Measurements from ENCODE around the gene MACROD1. TPM values are rescaled to one million over a fixed set of nuclear protein-coding genes. Genes with fewer than 3 reads are reported as not detected.

Gene MACROD1
- total RNA-seq, 2 experiments from 2014 or later = 14.4 to 14.6 TPM

GRCh38 chr11:64059339-64060140 lies 106.4 kb downstream of the MACROD1 start:
- H3K36me3 Mint-ChIP-seq (ENCODE audit: low read depth) = no peaks in the 10 kb centered on the region
- no peak overlapping the region for H3K27ac Mint-ChIP-seq
- no peak for DNase-seq
- peaks cover 7% of the 10 kb centered on the region for H3K27me3 Mint-ChIP-seq (ENCODE audit: low read depth)
- no peak for ATAC-seq
- H3K9me3 Mint-ChIP-seq (ENCODE audit: insufficient read depth) = no peaks in the 10 kb centered on the region
- POLR2A ChIA-PET = no interaction called here
- CTCF ChIA-PET = no interaction called here
- no peak overlapping the region for H3K4me3 Mint-ChIP-seq
- peaks cover 8% of the 10 kb centered on the region for H3K4me1 Mint-ChIP-seq (ENCODE audit: low read depth)

GRCh38 chr11:64058494-64058893 lies 107.4 kb downstream of the MACROD1 start:
- H3K27ac Mint-ChIP-seq = no peak overlapping the region
- ChIA-PET CTCF (no interaction called here), POLR2A (no interaction called here)
- ATAC-seq = no peak
- DNase-seq = no peak
- H3K4me3 Mint-ChIP-seq = no peak overlapping the region
- H3K36me3 Mint-ChIP-seq (ENCODE audit: low read depth) = no peaks in the 10 kb centered on the region
- H3K4me1 Mint-ChIP-seq (ENCODE audit: low read depth) = peaks cover 8% of the 10 kb centered on the region
- no peaks in the 10 kb centered on the region for H3K9me3 Mint-ChIP-seq (ENCODE audit: insufficient read depth)
- peaks cover 7% of the 10 kb centered on the region for H3K27me3 Mint-ChIP-seq (ENCODE audit: low read depth)

- ATAC-seq (no peak), DNase-seq (no peak)
- H3K27me3 Mint-ChIP-seq (ENCODE audit: low read depth) = peaks cover 7% of the 10 kb centered on the region
- H3K9me3 Mint-ChIP-seq (ENCODE audit: insufficient read depth) = no peaks in the 10 kb centered on the region
- H3K4me1 Mint-ChIP-seq (ENCODE audit: low read depth) = peaks cover 8% of the 10 kb centered on the region
- no peak overlapping the region for H3K4me3 Mint-ChIP-seq
- CTCF ChIA-PET = no interaction called here
- H3K27ac Mint-ChIP-seq = no peak overlapping the region
- H3K36me3 Mint-ChIP-seq (ENCODE audit: low read depth) = no peaks in the 10 kb centered on the region
- POLR2A ChIA-PET = no interaction called here
Measured at GRCh38 chr11:64057890-64058289, 108.0 kb downstream of the MACROD1 start.

- ChIA-PET CTCF (no interaction called here), POLR2A (no interaction called here)
- Mint-ChIP-seq H3K36me3 (ENCODE audit: low read depth) (no peaks in the 10 kb centered on the region), H3K4me3 (no peak overlapping the region), H3K27ac (no peak overlapping the region), H3K4me1 (ENCODE audit: low read depth) (peaks cover 8% of the 10 kb centered on the region), H3K9me3 (ENCODE audit: insufficient read depth) (no peaks in the 10 kb centered on the region), H3K27me3 (ENCODE audit: low read depth) (peaks cover 3% of the 10 kb centered on the region)
- DNase-seq (no peak), ATAC-seq (no peak)
Measured at GRCh38 chr11:64056861-64057260, 109.1 kb downstream of the MACROD1 start.

GRCh38 chr11:64056213-64056785 lies 109.6 kb downstream of the MACROD1 start:
- DNase-seq = no peak
- H3K27me3 Mint-ChIP-seq (ENCODE audit: low read depth) = peaks cover 3% of the 10 kb centered on the region
- no peak overlapping the region for H3K4me3 Mint-ChIP-seq
- ChIA-PET CTCF (interaction anchor here (0.9 kb wide), 1 partner anchor 56 kb away, joined by 3 read pairs; no protein-coding TSS in a partner anchor), POLR2A (interaction anchor here (0.7 kb wide), 1 partner anchor 90 kb away, joined by 3 read pairs; no protein-coding TSS in a partner anchor)
- ATAC-seq = no peak
- no peak overlapping the region for H3K27ac Mint-ChIP-seq
- H3K9me3 Mint-ChIP-seq (ENCODE audit: insufficient read depth) = no peaks in the 10 kb centered on the region
- peaks cover 7% of the 10 kb centered on the region for H3K4me1 Mint-ChIP-seq (ENCODE audit: low read depth)
- no peaks in the 10 kb centered on the region for H3K36me3 Mint-ChIP-seq (ENCODE audit: low read depth)

GRCh38 chr11:64055077-64055476 lies 110.8 kb downstream of the MACROD1 start:
- no peak for ATAC-seq
- Mint-ChIP-seq H3K27ac (no peak overlapping the region), H3K4me3 (no peak overlapping the region), H3K27me3 (ENCODE audit: low read depth) (no peaks in the 10 kb centered on the region), H3K36me3 (ENCODE audit: low read depth) (no peaks in the 10 kb centered on the region), H3K4me1 (ENCODE audit: low read depth) (no peaks in the 10 kb centered on the region), H3K9me3 (ENCODE audit: insufficient read depth) (no peaks in the 10 kb centered on the region)
- no peak for DNase-seq
- CTCF ChIA-PET = no interaction called here
- POLR2A ChIA-PET = no interaction called here

- ATAC-seq = no peak
- Mint-ChIP-seq H3K36me3 (ENCODE audit: low read depth) (no peaks in the 10 kb centered on the region), H3K4me1 (ENCODE audit: low read depth) (no peaks in the 10 kb centered on the region), H3K4me3 (no peak overlapping the region), H3K27me3 (ENCODE audit: low read depth) (no peaks in the 10 kb centered on the region), H3K27ac (no peak overlapping the region), H3K9me3 (ENCODE audit: insufficient read depth) (no peaks in the 10 kb centered on the region)
- ChIA-PET POLR2A (no interaction called here), CTCF (no interaction called here)
- DNase-seq = no peak
Measured at GRCh38 chr11:64053699-64054098, 112.2 kb downstream of the MACROD1 start.

- Mint-ChIP-seq H3K4me3 (no peak overlapping the region), H3K27ac (no peak overlapping the region), H3K36me3 (ENCODE audit: low read depth) (no peaks in the 10 kb centered on the region), H3K27me3 (ENCODE audit: low read depth) (no peaks in the 10 kb centered on the region), H3K4me1 (ENCODE audit: low read depth) (no peaks in the 10 kb centered on the region), H3K9me3 (ENCODE audit: insufficient read depth) (no peaks in the 10 kb centered on the region)
- CTCF ChIA-PET = no interaction called here
- POLR2A ChIA-PET = no interaction called here
- ATAC-seq (no peak), DNase-seq (no peak)
Measured at GRCh38 chr11:64052938-64053622, 112.8 kb downstream of the MACROD1 start.

- Mint-ChIP-seq H3K36me3 (ENCODE audit: low read depth) (no peaks in the 10 kb centered on the region), H3K9me3 (ENCODE audit: insufficient read depth) (no peaks in the 10 kb centered on the region), H3K4me3 (no peak overlapping the region), H3K27ac (no peak overlapping the region), H3K4me1 (ENCODE audit: low read depth) (no peaks in the 10 kb centered on the region), H3K27me3 (ENCODE audit: low read depth) (no peaks in the 10 kb centered on the region)
- ATAC-seq = no peak
- POLR2A ChIA-PET = no interaction called here
- DNase-seq = no peak
- CTCF ChIA-PET = no interaction called here
Measured at GRCh38 chr11:64052436-64052835, 113.5 kb downstream of the MACROD1 start.

GRCh38 chr11:64051297-64051696 lies 114.6 kb downstream of the MACROD1 start:
- Mint-ChIP-seq H3K4me1 (ENCODE audit: low read depth) (no peaks in the 10 kb centered on the region), H3K27me3 (ENCODE audit: low read depth) (no peaks in the 10 kb centered on the region), H3K27ac (no peak overlapping the region), H3K36me3 (ENCODE audit: low read depth) (no peaks in the 10 kb centered on the region), H3K9me3 (ENCODE audit: insufficient read depth) (no peaks in the 10 kb centered on the region), H3K4me3 (no peak overlapping the region)
- no peak for DNase-seq
- no peak for ATAC-seq
- POLR2A ChIA-PET = no interaction called here
- CTCF ChIA-PET = no interaction called here

GRCh38 chr11:64049509-64049908 lies 116.4 kb downstream of the MACROD1 start:
- H3K27me3 Mint-ChIP-seq (ENCODE audit: low read depth) = no peaks in the 10 kb centered on the region
- H3K27ac Mint-ChIP-seq = no peak overlapping the region
- ATAC-seq (no peak), DNase-seq (no peak)
- ChIA-PET POLR2A (no interaction called here), CTCF (no interaction called here)
- H3K9me3 Mint-ChIP-seq (ENCODE audit: insufficient read depth) = no peaks in the 10 kb centered on the region
- H3K36me3 Mint-ChIP-seq (ENCODE audit: low read depth) = no peaks in the 10 kb centered on the region
- no peaks in the 10 kb centered on the region for H3K4me1 Mint-ChIP-seq (ENCODE audit: low read depth)
- no peak overlapping the region for H3K4me3 Mint-ChIP-seq

GRCh38 chr11:64048042-64048854 lies 117.7 kb downstream of the MACROD1 start:
- ATAC-seq = no peak
- H3K36me3 Mint-ChIP-seq (ENCODE audit: low read depth) = no peaks in the 10 kb centered on the region
- CTCF ChIA-PET = no interaction called here
- no peak overlapping the region for H3K4me3 Mint-ChIP-seq
- no peak for DNase-seq
- H3K27ac Mint-ChIP-seq = no peak overlapping the region
- H3K27me3 Mint-ChIP-seq (ENCODE audit: low read depth) = no peaks in the 10 kb centered on the region
- POLR2A ChIA-PET = no interaction called here
- no peaks in the 10 kb centered on the region for H3K9me3 Mint-ChIP-seq (ENCODE audit: insufficient read depth)
- H3K4me1 Mint-ChIP-seq (ENCODE audit: low read depth) = no peaks in the 10 kb centered on the region
